HG02759 (cell line): Measurements from ENCODE around the gene RIOK1.
"Not testable (repeated sequence)": the region's sequence is repeated elsewhere in the genome, so short reads cannot be mapped to it uniquely, and the experiment has no call there.

Experiments
- ATAC-seq: cut with Tn5 transposase; IDR thresholded peaks from one replicate; pipeline ENCODE4 v1.9.1; 2021; ENCODE audit warnings: mild to moderate bottlenecking, moderate library complexity; ENCODE audit not compliant: unreplicated experiment

Gene RIOK1

DNA sequence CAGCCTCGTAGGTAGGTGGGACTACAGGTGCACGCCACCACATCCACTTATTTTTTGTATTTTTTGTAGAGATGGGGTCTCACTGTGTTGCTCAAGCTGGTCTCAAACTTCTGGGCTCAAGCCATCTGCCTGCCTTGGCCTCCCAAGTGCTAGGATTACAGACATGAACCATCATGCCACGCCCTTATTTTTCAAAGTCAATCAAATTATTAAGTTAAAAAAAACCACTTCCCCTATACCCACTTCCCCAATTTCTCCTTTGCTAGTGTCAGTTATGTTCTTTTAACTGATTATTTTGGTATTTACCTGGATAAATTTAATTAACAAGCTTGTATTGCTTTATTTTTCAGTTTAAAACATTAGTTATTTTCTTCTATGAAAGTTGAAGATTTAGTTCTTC is 49.6 kb downstream of the RIOK1 start:
- ATAC-seq, result no peak

DNA sequence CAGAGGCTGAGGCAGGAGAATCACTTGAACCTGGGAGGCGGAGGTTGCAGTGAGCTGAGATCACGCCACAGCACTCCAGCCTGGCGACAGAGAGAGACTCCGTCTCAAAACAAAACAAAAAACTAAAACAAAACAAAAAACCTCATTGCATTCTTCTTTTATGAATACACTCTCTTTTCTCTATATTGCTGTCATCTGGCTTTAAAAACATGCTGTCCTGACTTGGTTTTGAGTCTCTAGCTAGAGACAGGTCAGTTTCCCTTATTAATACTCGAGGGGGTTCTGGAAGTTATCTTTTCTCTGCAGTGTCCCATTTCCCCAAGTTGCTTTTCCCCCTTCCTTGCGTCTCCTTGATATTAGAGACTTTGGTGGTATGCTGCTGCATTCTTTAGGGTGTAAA is 50.9 kb downstream of the RIOK1 start:
- ATAC-seq, result no peak

DNA sequence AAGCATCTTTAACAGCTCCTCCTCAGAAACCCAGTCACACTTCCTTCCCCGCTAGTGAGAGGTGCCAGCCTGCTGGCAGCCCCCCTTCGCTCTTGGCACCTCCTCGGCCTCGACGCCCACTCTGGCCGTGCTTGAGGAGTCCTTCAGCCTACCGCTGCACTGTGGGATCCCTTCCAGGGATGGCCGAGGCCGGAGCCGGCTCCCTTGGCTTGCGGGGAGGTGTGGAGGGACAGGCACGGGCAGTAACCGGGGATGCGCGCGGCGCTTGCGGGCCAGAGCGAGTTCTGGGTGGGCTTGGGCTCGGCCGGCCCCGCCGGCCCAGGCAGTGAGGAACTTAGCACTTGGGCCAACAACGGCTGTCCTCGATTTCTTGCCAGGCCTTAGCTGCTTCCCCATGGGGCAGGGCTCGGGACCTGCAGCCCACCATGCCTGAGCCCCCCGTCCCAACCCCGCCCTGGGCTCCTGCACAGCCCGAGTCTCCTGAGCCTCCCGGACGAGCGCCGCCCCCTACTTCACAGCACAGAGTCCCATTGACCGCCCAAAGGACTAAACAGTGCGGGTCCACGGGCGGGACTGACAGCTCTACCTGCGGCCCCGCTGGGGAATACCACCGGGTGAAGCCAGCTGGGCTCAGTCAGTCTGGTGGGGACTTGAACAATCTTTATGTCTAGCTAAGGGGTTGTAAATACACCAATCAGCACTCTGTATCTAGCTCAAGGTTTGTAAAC is 51.6 kb downstream of the RIOK1 start:
- ATAC-seq, result no peak

DNA sequence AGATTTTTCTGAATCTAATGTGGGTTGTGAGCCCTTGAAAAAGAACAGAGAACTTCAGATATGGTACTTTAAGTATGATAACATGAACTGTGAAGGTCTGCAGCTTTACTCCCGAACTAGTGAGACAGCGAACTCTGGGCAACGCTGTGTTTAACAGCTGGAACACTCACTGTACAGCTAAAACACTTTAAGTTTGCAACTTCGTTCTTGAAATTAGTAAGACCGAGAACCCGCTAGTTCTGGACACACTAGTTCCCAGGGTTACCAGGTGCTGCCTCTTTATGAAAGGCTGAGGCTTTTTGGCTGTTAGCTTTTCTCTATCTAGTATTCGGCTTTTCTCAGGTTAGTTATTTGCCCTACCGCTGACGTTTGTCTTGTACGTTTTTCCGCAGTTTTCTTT is 52.9 kb downstream of the RIOK1 start:
- ATAC-seq, result no peak

DNA sequence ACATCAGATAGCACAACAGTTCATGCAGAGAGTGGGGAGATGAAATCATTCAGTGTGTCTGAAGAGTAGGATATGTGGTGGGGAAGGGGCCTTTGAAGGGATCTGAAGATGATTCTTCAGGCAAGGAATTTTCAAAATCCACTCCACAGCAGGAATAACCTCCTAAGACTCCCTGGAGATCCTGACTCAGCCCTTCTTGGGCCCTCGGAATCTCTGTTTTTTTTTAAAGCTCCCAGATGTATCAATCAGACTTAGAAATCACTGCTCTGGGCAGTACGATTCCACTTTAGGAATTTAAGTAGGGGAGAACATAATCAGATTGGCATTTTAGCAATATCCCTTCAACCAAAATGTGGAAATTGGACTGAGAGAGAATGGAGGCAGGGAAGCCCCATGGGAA is 55.5 kb downstream of the RIOK1 start:
- no peak for ATAC-seq

DNA sequence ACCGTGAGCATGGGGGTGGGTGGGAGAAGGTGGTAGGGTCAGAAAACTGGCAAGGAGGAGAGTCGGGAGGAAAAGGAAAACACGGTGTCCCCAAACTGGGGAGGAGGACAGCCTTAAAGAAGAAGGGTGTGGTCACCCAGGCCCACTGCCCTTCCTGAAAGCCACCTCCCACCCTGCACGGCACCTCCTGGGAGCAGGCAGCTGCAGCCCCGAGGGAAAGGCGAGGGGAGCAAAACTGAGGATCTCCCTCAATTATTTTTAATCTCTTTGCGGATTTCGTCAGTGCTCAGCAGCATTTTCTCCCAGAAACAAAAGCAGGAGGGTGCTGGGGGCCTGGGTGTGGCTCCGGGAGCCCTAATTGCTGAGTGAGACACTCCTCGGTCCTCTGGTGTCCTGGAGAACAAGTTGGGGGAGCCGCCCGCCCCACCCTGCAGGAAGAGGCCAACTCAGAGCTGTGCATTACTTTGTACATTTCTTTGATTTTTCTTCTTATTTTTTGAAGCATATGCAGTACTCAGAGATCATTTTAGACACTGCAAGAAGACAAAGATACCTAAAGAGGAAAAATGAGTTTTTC is 56.4 kb downstream of the RIOK1 start:
- ATAC-seq, result no peak

DNA sequence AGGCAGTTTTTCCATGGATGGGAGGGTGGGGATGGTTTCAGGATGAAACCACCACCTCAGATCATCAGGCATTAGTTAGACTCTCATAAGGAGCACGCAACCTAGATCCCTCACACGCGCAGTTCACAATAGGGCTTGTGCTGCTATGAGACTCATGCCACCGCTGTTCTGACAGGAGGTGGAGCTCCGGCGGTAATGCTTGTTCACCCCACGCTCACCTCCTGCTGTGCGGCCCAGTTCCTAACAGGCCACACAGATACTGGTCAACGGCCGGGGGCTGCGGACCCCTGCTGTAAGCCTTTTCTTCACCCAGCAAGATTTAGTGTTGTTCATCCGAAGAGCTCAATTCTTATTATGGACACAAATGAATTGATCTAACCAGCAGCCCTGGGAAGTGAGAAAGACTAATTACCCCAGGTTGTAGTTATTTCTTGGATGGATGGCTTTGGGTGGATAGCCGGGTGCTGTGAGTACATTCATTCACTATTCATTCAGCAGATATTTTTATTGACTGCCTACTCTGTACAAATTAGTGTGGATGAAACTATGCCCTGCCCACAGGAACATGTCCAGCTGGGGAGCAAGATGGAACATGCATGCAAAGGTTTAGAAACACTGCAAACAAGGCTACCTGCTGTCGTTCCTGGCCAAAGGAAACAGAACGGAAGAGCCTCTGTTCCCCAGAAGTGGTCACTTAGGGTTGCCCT is 57.2 kb downstream of the RIOK1 start:
- ATAC-seq, result no peak

DNA sequence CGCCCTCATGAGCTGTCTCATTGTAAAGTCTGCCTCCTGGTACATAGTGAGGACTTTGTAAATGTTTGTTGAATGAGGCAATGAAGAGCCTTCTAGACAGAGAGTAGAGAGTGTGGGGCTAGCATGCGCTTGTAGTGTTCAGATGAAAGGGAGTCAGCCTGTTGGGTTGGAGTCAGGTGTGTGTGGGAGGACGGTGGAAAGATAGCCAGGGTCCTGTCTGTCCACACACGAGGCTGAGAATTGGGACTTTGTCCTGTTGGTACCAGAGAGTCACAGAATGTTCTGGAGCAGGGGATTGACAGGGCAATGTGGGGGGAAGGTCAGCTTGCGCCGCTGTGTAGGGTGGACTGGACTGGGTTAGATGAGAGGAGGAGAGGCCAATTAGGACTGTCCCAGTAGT is 58.6 kb downstream of the RIOK1 start:
- no peak for ATAC-seq

DNA sequence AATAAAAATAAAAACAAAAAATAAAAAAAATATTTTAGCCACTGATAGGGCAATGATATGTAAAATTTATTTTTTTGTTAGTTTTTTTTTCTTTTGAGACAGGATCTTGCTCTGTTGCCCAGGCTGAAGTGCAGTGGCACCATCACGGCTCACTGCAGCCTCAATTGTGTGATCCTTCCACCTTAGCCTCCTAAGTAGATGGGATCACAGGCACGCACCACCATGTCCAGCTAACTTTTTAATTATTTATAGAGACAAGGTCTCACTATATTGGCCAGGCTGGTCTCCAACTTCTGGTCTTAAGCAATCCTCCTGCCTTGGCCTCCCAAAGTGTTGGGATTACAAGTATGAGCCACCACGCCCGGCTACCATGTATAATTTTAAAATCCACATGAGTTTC is 59.4 kb downstream of the RIOK1 start:
- no peak for ATAC-seq

DNA sequence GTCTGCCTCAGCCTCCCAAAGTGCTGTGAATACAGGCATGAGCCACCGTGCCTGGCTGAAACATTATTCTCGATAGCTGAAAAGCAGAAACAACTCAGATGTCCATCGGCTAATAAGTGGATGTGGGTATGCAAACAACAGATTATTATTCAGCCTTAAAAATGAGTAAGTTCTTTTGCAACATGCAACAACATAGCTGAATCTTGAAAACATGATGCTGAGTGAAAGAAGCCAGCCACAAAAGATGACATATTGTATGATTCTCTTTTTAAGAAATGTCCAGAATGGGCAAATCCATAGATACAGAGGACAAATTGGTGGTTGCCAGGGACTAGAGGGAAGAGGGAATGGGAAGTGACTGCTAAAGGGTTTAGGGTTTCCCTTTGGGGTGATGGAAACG is 61.7 kb downstream of the RIOK1 start:
- ATAC-seq, result no peak

DNA sequence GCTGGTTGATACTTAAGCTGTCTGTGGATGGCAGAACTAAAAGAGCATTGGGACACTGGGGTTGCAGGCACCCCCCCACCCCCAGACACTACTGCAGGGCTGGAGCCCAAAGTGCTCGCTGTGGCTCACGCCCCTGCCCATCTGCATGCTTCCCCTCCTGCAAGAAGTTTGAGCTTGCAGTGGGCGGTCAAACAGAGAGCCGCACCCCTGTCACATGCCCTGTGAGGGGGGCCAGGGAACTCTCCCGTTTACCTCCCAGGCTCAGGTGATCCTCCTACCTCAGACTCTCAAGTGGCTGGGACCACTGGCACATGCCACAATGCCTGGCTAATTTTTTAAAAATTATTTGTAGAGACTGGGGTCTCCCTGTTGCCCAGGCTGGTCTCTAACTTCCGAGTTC is 63.3 kb downstream of the RIOK1 start:
- no peak for ATAC-seq

DNA sequence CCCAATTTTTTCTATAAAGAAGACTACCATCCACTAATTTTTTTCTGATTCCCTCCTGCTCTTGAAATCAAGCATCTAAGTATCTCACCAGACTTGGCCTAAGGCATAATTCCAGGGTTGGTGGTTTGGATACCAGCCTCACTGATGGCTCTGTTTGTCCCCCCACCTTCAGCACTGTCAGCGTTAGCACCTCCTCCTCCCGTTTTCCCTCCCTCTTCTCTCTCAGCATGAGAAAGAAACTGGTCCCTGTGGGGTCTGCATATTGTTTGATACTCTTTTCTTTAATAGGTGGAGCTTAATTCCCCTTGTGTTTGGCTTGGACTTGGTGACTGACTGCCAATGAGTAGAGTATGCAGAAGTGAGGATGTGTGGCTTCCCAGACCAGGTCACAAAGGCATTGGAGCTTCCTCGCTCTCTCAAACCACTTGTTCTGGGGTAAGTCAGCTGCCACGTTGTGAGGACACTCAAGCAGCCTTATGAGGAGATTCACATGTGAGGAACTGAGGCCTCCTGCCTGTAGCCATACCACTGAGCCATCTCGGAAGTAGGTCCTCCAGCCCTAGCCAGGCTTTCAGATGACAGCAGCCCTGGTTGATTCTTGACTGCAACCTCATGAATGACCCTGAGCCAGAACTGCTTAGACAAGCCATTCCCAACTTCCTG is 65.2 kb downstream of the RIOK1 start:
- ATAC-seq, result no peak

DNA sequence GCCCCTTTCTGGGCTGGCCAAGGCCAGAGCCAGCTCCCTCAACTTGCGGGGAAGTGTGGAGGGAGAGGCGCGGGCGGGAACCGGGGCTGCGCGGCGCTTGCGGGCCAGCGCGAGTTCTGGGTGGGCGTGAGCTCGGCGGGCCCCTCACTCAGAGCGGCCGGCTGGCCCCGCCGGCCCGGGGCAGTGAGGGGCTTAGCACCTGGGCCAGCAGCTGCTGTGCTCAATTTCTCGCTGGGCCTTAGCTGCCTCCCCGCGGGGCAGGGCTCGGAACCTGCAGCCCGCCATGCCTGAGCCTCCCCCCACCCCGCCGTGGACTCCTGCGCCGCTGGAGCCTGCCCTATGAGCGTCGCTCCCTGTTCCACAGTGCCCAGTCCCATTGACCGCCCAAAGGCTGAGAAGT is 66.7 kb downstream of the RIOK1 start:
- not testable (repeated sequence) for ATAC-seq

DNA sequence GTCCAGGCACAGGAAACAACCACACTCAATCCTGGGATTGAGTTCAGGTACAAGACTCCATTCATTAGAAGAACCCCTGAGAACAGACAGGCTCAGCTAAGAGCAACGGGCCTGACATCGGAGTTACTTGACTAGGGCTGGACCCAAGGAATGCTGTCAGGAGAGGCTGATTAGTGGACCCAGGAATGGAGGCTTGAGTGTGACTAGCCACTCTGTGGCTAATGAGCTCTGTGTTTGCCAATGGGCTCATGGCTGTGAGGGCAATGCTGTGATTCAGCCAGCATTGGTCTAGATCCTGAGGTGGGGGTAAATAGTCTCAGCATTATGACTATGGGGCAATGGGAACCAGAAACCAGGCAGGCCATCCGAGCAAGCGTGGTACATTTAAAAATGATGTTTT is 71.8 kb downstream of the RIOK1 start:
- no peak for ATAC-seq

DNA sequence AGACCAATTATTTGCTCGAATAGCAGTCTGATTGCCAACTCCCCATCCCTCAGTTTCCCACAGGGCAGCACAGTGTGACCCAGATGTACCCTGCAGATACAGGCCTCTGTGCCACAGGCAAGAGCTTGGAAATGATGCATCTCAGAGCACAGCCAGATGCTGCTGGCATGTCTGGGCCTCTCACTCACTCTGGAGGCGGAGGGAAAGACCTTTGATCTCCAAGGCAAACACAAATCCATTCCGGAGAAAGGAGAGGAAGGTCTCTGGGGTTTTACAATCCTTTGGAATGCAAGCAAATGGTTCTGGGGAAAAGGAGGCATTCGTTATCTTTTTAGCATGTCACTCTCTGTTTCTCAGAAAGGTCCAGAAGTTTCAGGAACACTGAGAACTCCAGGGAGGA is 74.2 kb downstream of the RIOK1 start:
- ATAC-seq, result no peak

DNA sequence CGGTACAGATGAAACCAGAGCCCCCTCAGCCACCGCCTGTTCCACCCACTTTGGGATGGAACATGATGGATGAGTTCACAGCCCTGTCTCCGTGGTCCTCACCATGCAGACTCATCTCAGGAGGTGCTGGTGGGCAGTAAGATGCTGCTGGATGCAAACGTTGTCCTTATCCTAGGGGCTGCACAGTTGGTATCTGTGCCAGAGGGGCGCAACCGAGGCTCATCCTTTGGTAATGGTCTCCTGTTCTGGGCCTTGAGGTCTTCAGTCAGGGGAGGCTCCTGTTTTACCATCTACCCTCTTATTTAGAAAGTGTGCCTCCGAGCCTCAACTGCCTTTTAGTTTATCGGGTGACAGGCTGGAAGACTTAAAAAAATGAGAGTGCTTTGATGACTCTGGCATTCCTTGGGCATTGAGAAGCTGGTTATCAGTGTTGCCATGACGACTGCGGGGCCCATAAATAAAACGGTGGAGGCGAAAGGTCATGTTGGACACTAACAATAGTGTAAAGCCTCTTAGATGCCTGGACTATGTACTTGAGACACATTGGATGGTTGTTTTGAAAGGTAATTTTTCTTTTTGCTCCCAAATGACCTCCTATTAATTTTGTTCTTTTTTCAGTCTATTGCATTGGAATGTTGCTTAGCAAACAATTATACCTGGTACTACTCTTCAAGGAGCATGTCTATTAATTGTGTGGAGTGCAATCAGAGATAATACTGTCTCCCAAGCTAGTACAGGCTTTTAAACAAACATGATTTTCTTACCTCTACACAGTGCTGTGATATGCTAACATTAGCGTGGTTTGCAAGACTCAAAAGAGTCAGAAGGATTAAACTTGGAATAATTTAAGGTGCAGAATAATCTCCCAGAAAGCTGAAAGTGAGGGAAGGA is 77.6 kb downstream of the RIOK1 start:
- ATAC-seq, result no peak
